ENCODE measurements around the gene PI4K2A. TPM values are rescaled to one million over a fixed set of nuclear protein-coding genes. Genes with fewer than 3 reads are reported as not detected.

PI4K2A gene
- total and polyA plus RNA-seq, 7 donors, result 8.1 to 19.3 (median 13.3) TPM

DNA sequence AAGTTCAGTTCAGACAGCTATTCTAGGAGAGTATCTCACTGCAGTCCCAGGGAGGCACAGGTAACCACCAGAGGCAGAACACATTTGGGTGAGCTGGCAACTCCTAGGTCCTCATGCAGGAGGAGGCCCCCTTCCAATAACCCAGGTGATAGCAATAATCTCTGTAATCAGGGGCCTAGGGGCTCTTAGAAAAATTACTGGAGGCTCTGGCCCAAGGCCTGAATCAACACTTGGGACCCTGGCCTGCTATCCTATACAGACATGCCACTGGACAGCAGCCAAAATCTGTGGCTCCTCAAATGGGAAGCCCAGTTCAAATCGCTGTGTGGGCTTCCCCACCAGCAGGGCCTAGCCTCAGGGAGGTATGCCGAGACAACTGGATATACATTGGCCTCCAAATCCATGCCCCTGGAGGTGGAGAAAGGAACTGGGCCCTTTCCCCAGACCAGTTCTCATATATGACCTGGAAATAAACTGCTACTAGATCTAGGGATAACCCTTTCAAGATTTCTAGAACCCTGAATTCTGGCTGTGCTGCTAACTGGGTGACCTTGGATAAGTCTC lies 45.0 kb downstream of the PI4K2A start:
- 7 to 58% methylated on average over 2 of the region's 2 CpGs for WGBS, 2 donors
- H3K4me1 ChIP-seq, result peaks cover 0 to 60% (median 53%) of the 10 kb centered on the region in 4 donors

DNA sequence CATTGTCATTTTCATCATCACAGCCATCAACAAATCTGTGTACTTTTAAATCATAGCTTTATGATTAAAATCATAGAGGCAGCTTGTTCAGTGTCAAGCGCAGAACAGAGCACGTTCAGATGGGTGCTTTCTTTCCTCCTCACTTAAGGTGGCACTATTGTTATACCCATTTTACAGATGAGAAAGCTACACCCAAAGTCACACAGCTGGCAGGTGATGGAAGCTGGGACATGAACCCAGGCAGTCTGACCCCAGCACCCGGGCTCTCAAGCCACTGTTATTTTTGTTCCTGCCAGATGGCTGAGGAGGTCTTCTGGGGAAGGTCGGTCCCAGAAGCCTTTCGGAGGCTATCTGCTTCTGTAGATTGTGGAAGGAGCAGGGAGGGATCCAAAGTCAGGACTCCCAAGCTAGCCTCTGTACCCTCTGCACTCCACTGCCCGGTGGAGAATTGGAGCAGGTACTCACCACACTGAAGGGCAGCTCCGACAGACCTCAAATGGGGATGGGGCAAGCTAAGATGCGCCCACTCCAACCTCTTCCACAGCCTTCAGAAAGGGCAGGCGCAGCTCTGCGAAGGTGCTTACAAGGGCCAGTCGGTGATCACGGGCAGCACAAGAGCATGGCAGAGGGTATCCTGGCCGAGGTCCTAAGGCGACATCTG lies 46.0 kb downstream of the PI4K2A start:
- TF ChIP-seq POLR2A (IDR thresholded peaks at IDR 0.05) (no peak), POLR2AphosphoS5 (IDR thresholded peaks at IDR 0.05) (no peak), EP300 (IDR thresholded peaks at IDR 0.05) (no peak)
- TF ChIP-seq, protein P1, sequence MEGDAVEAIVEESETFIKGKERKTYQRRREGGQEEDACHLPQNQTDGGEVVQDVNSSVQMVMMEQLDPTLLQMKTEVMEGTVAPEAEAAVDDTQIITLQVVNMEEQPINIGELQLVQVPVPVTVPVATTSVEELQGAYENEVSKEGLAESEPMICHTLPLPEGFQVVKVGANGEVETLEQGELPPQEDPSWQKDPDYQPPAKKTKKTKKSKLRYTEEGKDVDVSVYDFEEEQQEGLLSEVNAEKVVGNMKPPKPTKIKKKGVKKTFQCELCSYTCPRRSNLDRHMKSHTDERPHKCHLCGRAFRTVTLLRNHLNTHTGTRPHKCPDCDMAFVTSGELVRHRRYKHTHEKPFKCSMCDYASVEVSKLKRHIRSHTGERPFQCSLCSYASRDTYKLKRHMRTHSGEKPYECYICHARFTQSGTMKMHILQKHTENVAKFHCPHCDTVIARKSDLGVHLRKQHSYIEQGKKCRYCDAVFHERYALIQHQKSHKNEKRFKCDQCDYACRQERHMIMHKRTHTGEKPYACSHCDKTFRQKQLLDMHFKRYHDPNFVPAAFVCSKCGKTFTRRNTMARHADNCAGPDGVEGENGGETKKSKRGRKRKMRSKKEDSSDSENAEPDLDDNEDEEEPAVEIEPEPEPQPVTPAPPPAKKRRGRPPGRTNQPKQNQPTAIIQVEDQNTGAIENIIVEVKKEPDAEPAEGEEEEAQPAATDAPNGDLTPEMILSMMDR (IDR thresholded peaks at IDR 0.05), result no peak
- no peaks in the 10 kb centered on the region for H3K36me3 ChIP-seq
- H3K4me3 ChIP-seq, result peak overlapping the region; percentile 67 to 76 (median 72)
- H3K4me1 ChIP-seq, result peaks cover 0 to 60% (median 53%) of the 10 kb centered on the region in 4 donors
- no peak for DNase-seq
- no peaks in the 10 kb centered on the region for H3K27me3 ChIP-seq
- intact Hi-C loops (cut with DNase I), result loop anchor here (2.0 kb wide), 2 partner anchors 46 to 188 kb away; partner anchors contain the start of genes MMS19, PI4K2A and UBTD1
- WGBS, 2 donors, result 3 to 18% methylated on average over 14 of the region's 14 CpGs
- peak overlapping the region; percentile 91 to 92 (median 92) for H3K27ac ChIP-seq
- no peaks in the 10 kb centered on the region for H3K9me3 ChIP-seq

More for the DNA sequence above, 45.0 kb downstream of the PI4K2A start:
- H3K4me3 ChIP-seq, result peak overlapping the region; percentile 67 to 76 (median 72)
- intact Hi-C loops (cut with DNase I), result no loop called here
- H3K27ac ChIP-seq, result peak overlapping the region; percentile 91 to 92 (median 92)
- DNase-seq, result peak; percentile 73
- no peaks in the 10 kb centered on the region for H3K9me3 ChIP-seq
- H3K36me3 ChIP-seq, result no peaks in the 10 kb centered on the region
- no peaks in the 10 kb centered on the region for H3K27me3 ChIP-seq
- TF ChIP-seq, protein P1 (IDR thresholded peaks at IDR 0.05), result peak in 1 of 4 experiments; percentile 27
- TF ChIP-seq POLR2A (IDR thresholded peaks at IDR 0.05), result no peak
- TF ChIP-seq POLR2AphosphoS5 (IDR thresholded peaks at IDR 0.05), result no peak

DNA sequence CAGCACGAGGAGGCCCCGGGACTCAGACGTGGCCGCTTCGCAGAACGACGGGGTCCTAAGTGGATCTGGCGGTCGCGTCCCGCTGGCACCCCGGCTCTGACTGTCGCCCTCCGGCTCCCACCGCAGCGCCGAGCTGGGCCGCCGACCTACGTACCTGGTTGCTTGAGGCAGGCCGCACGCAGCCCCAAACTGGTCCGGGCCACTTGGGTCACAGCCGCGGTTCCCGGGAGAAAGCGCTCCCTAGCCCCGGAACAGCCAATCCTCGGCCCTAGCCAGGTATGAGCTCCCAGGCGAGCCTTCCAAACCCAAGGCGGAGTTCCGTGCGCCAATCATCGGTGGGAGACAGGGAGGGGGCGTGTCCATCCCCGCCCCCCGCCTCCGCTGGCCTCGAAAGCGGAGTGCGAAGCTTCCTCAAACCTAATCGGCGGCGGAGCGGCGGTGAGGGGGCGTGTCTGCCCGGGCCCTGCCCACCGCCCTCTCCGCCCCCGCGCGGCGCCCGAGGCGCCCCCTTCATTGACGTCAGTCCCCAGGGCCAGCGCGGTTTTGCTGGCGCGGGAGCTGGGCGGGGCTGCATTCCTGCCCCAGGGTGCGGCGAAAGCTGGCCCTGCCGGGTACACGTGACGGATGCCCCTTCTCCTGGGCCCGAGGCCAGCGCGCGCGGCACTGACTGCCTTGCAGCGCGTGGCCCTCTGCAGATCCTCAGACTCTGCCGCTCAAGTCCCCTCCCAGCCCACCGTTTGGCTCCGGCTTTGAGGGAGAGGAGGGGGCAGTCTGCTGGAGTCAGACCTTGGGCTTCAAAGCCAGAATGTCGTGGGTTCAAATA lies 46.7 kb downstream of the PI4K2A start, which contains the start of gene AVPI1:
AVPI1 (minus strand) TSS at position 280 of the 823 bp plus-strand sequence. CDS start 7,336 bp downstream, outside the sequence.
- H3K4me3 ChIP-seq, result peak within 1 kb of the TSS; percentile 67 to 76 (median 72)
- 0 to 1% methylated on average over 78 of the region's 78 CpGs for WGBS, 2 donors
- TF ChIP-seq POLR2A (IDR thresholded peaks at IDR 0.05) (peak; percentile 96 to 98), POLR2AphosphoS5 (IDR thresholded peaks at IDR 0.05) (peak; percentile 95 to 98 (median 98)), EP300 (IDR thresholded peaks at IDR 0.05) (peak; percentile 75 to 95 (median 90))
- TF ChIP-seq, protein P1 (IDR thresholded peaks at IDR 0.05), result no peak
- H3K9me3 ChIP-seq, result no peaks in the 10 kb centered on the region
- no peaks in the 10 kb centered on the region for H3K36me3 ChIP-seq
- no peaks in the 10 kb centered on the region for H3K27me3 ChIP-seq
- intact Hi-C loops (cut with DNase I), result loop anchor here (2.0 kb wide), 2 partner anchors 46 to 188 kb away; partner anchors contain the start of genes MMS19, PI4K2A and UBTD1
- peak; percentile 99 for DNase-seq
- H3K4me1 ChIP-seq, result peaks cover 0 to 57% (median 53%) of the 10 kb centered on the region in 4 donors
- peak within 1 kb of the TSS; percentile 91 to 92 (median 92) for H3K27ac ChIP-seq
